ENCODE results near the gene OSBPL10.

DNA sequence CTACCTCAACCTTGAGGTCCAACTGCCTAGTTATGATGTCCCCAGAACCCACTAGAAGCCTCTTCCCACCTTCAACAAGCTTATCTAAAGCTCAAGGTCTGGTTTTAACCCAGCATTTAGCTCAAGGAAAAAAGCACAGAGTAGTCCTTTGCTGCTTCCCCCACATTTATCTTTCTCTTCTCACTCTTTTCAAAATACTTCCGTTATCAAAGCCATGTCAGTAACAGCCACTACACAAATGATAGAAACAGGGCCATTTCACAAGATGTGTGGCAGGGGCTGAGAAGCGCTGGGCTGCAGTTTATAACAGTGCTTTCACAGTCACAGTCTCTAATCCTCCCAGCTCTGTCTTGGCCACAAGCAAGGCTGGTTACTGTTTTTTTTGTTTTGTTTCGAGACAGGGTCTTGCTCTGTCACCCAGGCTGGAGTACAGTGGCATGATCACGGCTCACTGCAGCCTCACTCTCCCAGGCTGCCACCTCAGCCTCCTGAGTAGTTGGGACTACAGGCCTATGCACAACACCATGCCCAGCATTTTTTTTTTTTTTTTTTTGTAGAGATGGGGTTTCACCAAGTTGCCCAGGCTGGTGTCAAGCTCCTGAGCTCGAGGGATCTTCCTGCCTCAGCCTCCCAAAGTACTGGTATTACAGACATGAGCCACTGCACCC, 218.8 kb downstream of the OSBPL10 start:
- no peak for TF ChIP-seq EZH2 (IDR thresholded peaks at IDR 0.05; ENCODE audit: low read length, missing control alignments)
- TF ChIP-seq, protein P1, sequence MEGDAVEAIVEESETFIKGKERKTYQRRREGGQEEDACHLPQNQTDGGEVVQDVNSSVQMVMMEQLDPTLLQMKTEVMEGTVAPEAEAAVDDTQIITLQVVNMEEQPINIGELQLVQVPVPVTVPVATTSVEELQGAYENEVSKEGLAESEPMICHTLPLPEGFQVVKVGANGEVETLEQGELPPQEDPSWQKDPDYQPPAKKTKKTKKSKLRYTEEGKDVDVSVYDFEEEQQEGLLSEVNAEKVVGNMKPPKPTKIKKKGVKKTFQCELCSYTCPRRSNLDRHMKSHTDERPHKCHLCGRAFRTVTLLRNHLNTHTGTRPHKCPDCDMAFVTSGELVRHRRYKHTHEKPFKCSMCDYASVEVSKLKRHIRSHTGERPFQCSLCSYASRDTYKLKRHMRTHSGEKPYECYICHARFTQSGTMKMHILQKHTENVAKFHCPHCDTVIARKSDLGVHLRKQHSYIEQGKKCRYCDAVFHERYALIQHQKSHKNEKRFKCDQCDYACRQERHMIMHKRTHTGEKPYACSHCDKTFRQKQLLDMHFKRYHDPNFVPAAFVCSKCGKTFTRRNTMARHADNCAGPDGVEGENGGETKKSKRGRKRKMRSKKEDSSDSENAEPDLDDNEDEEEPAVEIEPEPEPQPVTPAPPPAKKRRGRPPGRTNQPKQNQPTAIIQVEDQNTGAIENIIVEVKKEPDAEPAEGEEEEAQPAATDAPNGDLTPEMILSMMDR (conservative IDR thresholded peaks at IDR 0.05 in 1 of 2, IDR thresholded peaks at IDR 0.05 in 1 of 2; ENCODE audit: low read depth in 1 of 2, low read length in 2 of 2) = no peak

Measured in fibroblast of lung (primary cell).